NCI-H526 treated with DMSO at 0.1 percent for 48 hours (cell line): ENCODE results near the gene MTARC1.

ENCODE experiments used
- DNase-seq: peaks from one replicate; lab custom pipeline; 2025; lab: John Stamatoyannopoulos, UW

Gene MTARC1

GRCh38 chr1:220786337-220787068, at the start of gene MTARC1:
TSS of gene MTARC1 (plus strand) at chr1:220786913. CDS start at chr1:220786945, 32 bp downstream.
- peak; percentile 39 for DNase-seq

GRCh38 chr1:220741349-220741748, 45.4 kb upstream of the MTARC1 start:
- DNase-seq: no peak

- no peak for DNase-seq
These were observed 44.9 kb upstream of the MTARC1 start for GRCh38 chr1:220741825-220742224.

- no peak for DNase-seq
These were observed 44.2 kb upstream of the MTARC1 start for GRCh38 chr1:220742520-220742919.

GRCh38 chr1:220746851-220747250, 39.9 kb upstream of the MTARC1 start:
- no peak for DNase-seq

GRCh38 chr1:220747437-220748088, 39.1 kb upstream of the MTARC1 start:
- no peak for DNase-seq

- peak; percentile 53 for DNase-seq
These were observed 38.4 kb upstream of the MTARC1 start, which contains the start of gene MTARC2 for GRCh38 chr1:220748089-220748934. TSS of gene MTARC2 (plus strand) at chr1:220748322. CDS start at chr1:220748532, 210 bp downstream.

GRCh38 chr1:220748936-220749335, 37.8 kb upstream of the MTARC1 start:
- no peak for DNase-seq

GRCh38 chr1:220750131-220750515, 36.6 kb upstream of the MTARC1 start:
- no peak for DNase-seq

- DNase-seq: no peak
These were observed 35.6 kb upstream of the MTARC1 start for GRCh38 chr1:220751111-220751510.

- DNase-seq: no peak
These were observed 32.3 kb upstream of the MTARC1 start for GRCh38 chr1:220754212-220754917.

- no peak for DNase-seq
These were observed 31.8 kb upstream of the MTARC1 start for GRCh38 chr1:220754918-220755295.

- no peak for DNase-seq
These were observed 31.4 kb upstream of the MTARC1 start for GRCh38 chr1:220755309-220755708.

- no peak for DNase-seq
These were observed 29.3 kb upstream of the MTARC1 start for GRCh38 chr1:220757441-220757840.

GRCh38 chr1:220759147-220759546, 27.6 kb upstream of the MTARC1 start:
- no peak for DNase-seq

GRCh38 chr1:220761688-220762427, 24.9 kb upstream of the MTARC1 start:
- DNase-seq: no peak

- DNase-seq: no peak
These were observed 22.0 kb upstream of the MTARC1 start for GRCh38 chr1:220764757-220765156.

GRCh38 chr1:220767312-220768125, 19.2 kb upstream of the MTARC1 start:
- no peak for DNase-seq

GRCh38 chr1:220768126-220768601, 18.5 kb upstream of the MTARC1 start:
- DNase-seq: no peak

GRCh38 chr1:220769205-220769604, 17.5 kb upstream of the MTARC1 start:
- no peak for DNase-seq
